ES-I3 (cell line): Measurements from ENCODE around the gene TBX2.

ENCODE experiments used
- H3K36me3 ChIP-seq: 2 replicates; pipeline ENCODE4 v1.6.1; 2013; ENCODE audit warnings: mild to moderate bottlenecking, low read length, control low read depth, moderate library complexity; ENCODE audit not compliant: insufficient read depth
- H3K4me1 ChIP-seq: 2 replicates; pipeline ENCODE4 v1.6.1; 2013; ENCODE audit warnings: mild to moderate bottlenecking, control low read depth, low read length; ENCODE audit not compliant: insufficient read depth
- H3K9ac ChIP-seq: 2 replicates; pipeline ENCODE4 v1.6.1; 2013; ENCODE audit warnings: low read depth, mild to moderate bottlenecking, low read length, moderate library complexity
- H3K9me3 ChIP-seq: 2 replicates; pipeline ENCODE4 v1.6.1; 2013; ENCODE audit warnings: mild to moderate bottlenecking, low read length, moderate library complexity; ENCODE audit not compliant: control insufficient read depth, insufficient read depth

TBX2 gene

GRCh38 chr17:61388561-61389356 is 10.9 kb upstream of the TBX2 start:
- H3K4me1 ChIP-seq: peaks cover 2% of the 10 kb centered on the region; the same call in 1 of the 2 replicates
- H3K9me3 ChIP-seq: no peaks in the 10 kb centered on the region
- no peaks in the 10 kb centered on the region for H3K36me3 ChIP-seq

GRCh38 chr17:61389670-61390478 is 9.8 kb upstream of the TBX2 start:
- H3K4me1 ChIP-seq: peaks cover 2% of the 10 kb centered on the region; the same call in 1 of the 2 replicates
- no peak overlapping the region for H3K9ac ChIP-seq
- no peaks in the 10 kb centered on the region for H3K36me3 ChIP-seq
- no peaks in the 10 kb centered on the region for H3K9me3 ChIP-seq

More at GRCh38 chr17:61388561-61389356, 10.9 kb upstream of the TBX2 start:
- H3K9ac ChIP-seq: no peak overlapping the region

GRCh38 chr17:61390479-61390791 is 9.2 kb upstream of the TBX2 start:
- Histone ChIP-seq H3K9ac (no peak overlapping the region), H3K9me3 (no peaks in the 10 kb centered on the region), H3K36me3 (no peaks in the 10 kb centered on the region), H3K4me1 (peaks cover 2% of the 10 kb centered on the region; the same call in 1 of the 2 replicates)

DNA sequence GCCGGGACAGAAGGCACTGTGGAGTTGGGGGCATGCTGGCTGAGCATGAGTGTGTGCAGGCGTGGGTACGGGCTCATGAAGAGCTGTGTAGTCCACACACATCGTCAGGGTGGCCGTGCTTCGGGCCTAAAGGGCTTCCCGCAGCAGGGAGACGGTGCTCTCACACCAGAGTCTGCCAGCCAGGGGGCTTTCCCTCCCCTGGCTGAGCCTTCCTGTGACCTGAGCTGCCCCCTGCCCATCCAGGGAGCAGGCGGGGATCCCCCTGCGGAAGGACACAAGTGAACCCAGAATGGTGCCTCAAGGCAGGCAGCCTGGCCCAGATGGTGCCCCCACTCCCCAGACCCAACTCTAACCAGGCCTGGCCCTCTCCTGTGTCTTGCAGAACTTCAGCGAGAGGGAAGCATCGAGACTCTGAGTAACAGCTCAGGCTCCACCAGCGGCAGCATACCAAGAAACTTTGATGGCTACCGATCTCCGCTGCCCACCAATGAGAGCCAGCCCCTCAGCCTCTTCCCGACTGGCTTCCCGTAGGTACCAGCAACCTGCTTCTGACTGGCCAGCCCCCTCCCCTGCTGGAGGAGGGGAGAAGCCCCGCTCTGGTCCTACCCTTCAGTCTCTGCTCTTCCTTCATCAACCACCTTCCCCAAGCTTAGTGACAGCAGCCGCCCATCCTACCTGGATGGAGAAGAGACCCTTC is 7.9 kb upstream of the TBX2 start:
- H3K4me1 ChIP-seq: peaks cover 2% of the 10 kb centered on the region; the same call in 1 of the 2 replicates
- no peaks in the 10 kb centered on the region for H3K36me3 ChIP-seq
- H3K9ac ChIP-seq: no peak overlapping the region
- H3K9me3 ChIP-seq: no peaks in the 10 kb centered on the region; the same call in 1 of the 2 replicates

DNA sequence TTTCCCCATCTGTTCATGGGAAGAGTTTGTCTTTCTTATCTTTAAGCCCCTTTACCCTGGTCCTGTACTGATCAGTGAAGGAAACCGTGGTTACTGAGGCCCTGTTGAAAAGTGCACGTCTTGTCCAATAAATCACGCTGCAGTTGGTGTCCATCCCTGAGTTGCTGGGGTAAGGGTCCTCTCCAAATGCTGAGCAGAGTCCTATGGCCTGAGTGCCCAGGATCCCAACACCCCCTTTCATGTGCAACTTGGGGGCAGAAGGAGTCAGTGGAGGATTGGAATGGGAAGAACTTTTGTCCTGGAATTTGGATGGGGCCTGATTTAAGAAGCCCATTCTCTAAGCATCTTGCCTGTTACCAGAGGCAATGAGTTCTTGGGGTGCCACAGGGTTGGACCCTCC is 7.0 kb upstream of the TBX2 start:
- Histone ChIP-seq H3K9me3 (no peaks in the 10 kb centered on the region; the same call in 1 of the 2 replicates), H3K4me1 (peaks cover 4% of the 10 kb centered on the region; the same call in 1 of the 2 replicates), H3K9ac (no peak overlapping the region), H3K36me3 (no peaks in the 10 kb centered on the region)

- Histone ChIP-seq H3K4me1 (peaks cover 5% of the 10 kb centered on the region; the same call in 1 of the 2 replicates), H3K36me3 (no peaks in the 10 kb centered on the region), H3K9me3 (no peaks in the 10 kb centered on the region; the same call in 1 of the 2 replicates), H3K9ac (no peak overlapping the region)
Measured at GRCh38 chr17:61393550-61393903, 6.1 kb upstream of the TBX2 start.

- Histone ChIP-seq H3K4me1 (peaks cover 5% of the 10 kb centered on the region; the same call in 1 of the 2 replicates), H3K9me3 (no peaks in the 10 kb centered on the region; the same call in 1 of the 2 replicates), H3K36me3 (no peaks in the 10 kb centered on the region), H3K9ac (no peak overlapping the region)
Measured at GRCh38 chr17:61393904-61394629, 5.6 kb upstream of the TBX2 start.

- no peaks in the 10 kb centered on the region for H3K36me3 ChIP-seq
- peaks cover 5% of the 10 kb centered on the region; the same call in 1 of the 2 replicates for H3K4me1 ChIP-seq
- H3K9ac ChIP-seq: no peak overlapping the region
- H3K9me3 ChIP-seq: no peaks in the 10 kb centered on the region; the same call in 1 of the 2 replicates
Measured at GRCh38 chr17:61394630-61395408, 4.8 kb upstream of the TBX2 start.

DNA sequence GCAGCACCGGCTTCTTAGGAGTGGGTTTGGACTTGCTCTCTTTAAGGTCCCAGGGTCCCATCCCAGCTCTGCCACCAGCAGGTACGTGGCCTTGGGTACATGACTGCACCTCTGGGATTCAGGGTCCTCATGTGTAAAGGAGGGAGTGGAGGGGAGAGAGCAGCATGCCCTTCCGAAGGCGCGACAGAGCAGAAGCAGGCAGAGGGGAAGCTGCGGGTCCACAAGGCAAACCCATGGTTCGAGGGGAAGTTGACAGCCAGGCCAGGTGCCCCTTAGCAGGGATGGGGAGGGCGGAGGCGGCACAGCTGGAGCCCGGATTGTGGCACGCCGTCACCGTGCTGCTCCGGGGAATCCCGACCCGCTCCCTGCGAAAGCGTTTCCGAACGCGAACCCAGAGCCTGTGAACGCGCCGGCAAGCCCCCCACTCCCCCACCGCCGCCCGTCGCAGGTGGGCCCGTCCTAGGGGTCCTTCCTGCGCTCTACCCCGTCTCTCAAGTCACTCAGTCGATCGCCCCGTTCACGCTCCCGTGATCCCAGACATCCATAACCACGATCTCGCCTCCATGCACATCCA is 4.1 kb upstream of the TBX2 start:
- peaks cover 5% of the 10 kb centered on the region; the same call in 1 of the 2 replicates for H3K4me1 ChIP-seq
- no peaks in the 10 kb centered on the region for H3K36me3 ChIP-seq
- H3K9me3 ChIP-seq: no peaks in the 10 kb centered on the region; the same call in 1 of the 2 replicates
- peak overlapping the region; percentile 36; the same call in 1 of the 2 replicates for H3K9ac ChIP-seq

- Histone ChIP-seq H3K36me3 (no peaks in the 10 kb centered on the region), H3K9me3 (no peaks in the 10 kb centered on the region; the same call in 1 of the 2 replicates), H3K9ac (peak overlapping the region; percentile 36; the same call in 1 of the 2 replicates), H3K4me1 (peaks cover 6% of the 10 kb centered on the region; the same call in 1 of the 2 replicates)
Measured at GRCh38 chr17:61395983-61396585, 3.6 kb upstream of the TBX2 start.

- Histone ChIP-seq H3K9ac (peak overlapping the region; percentile 36; the same call in 1 of the 2 replicates), H3K9me3 (no peaks in the 10 kb centered on the region; the same call in 1 of the 2 replicates), H3K4me1 (peaks cover 11% of the 10 kb centered on the region), H3K36me3 (no peaks in the 10 kb centered on the region)
Measured at GRCh38 chr17:61396586-61397085, 3.0 kb upstream of the TBX2 start.

DNA sequence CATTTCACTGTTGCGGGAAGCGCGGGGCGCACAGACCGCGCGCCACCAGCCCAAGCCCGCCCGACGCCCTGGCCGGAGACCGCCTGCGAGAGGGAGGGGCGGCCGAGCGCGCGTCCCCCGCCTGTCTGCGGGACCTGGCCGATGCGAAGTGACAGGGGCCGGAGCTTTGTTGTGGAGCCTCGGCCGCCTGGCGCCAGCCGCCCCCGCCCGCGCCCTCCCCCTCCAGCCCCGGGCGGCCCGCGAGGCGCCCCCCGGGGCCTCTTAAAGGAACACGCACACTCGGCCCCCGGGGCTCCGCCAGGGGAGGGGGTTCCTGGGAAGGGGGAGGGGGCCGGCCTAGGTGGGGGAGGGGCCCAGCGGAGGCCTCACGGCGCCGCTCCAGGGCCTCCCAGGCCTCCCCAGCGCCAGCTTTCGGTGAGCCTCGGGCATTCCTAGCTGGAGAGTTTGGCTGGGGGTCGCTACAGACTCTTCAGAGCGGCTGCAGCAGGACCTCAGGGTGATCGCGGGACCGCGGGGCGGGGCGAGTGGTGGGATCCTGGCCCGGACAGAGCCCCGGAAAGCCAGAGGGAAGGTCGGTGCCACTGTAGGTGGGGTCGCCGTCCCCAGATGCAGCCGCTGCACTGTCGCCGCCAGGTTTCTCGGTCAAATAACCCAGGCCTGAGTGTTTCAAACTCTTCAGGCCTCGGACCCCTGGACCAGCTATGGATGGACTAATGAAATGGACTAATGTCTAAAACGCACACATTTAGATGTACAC is 2.4 kb upstream of the TBX2 start:
- peaks cover 13% of the 10 kb centered on the region for H3K4me1 ChIP-seq
- no peaks in the 10 kb centered on the region; the same call in 1 of the 2 replicates for H3K9me3 ChIP-seq
- peak overlapping the region; percentile 39; the same call in 1 of the 2 replicates for H3K9ac ChIP-seq
- no peaks in the 10 kb centered on the region for H3K36me3 ChIP-seq
